Measurements from ENCODE around the gene OSBPL6. TPM values are rescaled to one million over a fixed set of nuclear protein-coding genes. Genes with fewer than 3 reads are reported as not detected.
A peak's percentile ranks its signal among the peaks of the same experiment; 100 is the strongest.

The OSBPL6 gene
- total RNA-seq, 1 donor from 2014 or later = 5.3 TPM

DNA sequence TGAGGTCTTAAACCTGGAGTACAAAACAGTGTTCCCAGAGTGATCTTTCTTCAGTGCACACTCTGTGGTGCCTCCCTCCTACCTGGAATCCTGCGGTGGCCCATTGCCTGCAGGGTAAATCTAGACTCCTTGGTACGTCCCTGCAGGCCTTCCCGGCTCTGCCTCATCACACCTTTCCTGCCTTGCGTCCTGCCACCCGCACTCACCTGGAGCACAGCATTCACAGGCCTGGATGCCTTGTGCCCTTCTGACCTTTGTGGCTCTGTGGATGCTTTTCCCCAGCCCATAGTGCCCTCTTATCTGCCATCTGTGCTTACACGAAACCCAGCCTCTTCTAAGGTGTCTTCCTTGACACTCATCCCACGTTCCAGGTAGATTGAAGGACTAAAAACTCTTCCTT is 194.0 kb downstream of the OSBPL6 start:
- FAIRE-seq (no peak), DNase-seq (ENCODE audit: low read depth) (no peak)
- TF ChIP-seq CTCF (IDR thresholded peaks at IDR 0.05; ENCODE audit: insufficient read depth, low read length, severe bottlenecking) = no peak
- H3K27me3 ChIP-seq (ENCODE audit: control insufficient read depth, insufficient read depth, low read length) = no peaks in the 10 kb centered on the region
- H3K4me3 ChIP-seq (ENCODE audit: low read depth, low read length) = no peak overlapping the region
- H3K36me3 ChIP-seq (ENCODE audit: control insufficient read depth, insufficient read depth, low read length) = no peaks in the 10 kb centered on the region

DNA sequence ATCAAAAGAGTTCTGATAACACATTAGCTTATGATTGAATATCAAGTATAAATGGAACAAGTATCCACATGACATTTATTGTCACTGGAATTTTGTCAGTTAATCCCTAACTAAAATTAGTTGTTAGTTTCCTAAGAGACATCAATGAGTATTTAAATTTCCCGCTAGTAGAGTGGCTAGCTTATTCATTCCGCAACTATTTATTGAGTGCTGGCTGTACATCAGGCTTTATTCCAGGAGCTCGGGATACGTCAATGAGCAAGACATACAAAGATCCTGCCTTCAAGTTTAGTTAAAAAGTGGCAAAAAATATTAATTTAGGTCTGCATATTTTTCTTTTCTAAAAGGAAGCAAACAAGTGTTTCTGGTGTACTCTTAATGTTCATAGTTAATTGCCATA is 197.4 kb downstream of the OSBPL6 start:
- FAIRE-seq (no peak), DNase-seq (ENCODE audit: low read depth) (peak; percentile 50)
- TF ChIP-seq CTCF (IDR thresholded peaks at IDR 0.05; ENCODE audit: insufficient read depth, low read length, severe bottlenecking) = no peak
- Histone ChIP-seq H3K27me3 (ENCODE audit: control insufficient read depth, insufficient read depth, low read length) (no peaks in the 10 kb centered on the region), H3K36me3 (ENCODE audit: control insufficient read depth, insufficient read depth, low read length) (no peaks in the 10 kb centered on the region), H3K4me3 (ENCODE audit: low read depth, low read length) (no peak overlapping the region)

DNA sequence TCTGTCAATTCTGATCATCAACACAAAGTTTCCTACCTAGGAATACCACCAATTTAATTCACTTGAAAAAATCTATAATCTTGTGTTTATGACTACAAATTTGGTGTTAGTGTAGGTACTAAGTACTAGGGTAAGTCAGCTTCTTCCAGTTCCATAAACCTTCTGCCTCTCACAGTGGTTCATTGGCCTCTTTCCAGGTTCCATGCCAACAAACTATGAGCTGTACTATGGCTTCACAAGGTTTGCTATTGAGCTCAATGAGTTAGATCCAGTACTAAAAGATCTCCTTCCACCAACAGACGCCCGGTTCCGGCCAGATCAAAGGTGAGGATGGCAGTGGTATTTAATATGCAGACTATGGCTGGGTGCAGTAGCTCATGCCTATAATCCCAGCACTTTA is 197.9 kb downstream of the OSBPL6 start:
- no peaks in the 10 kb centered on the region for H3K36me3 ChIP-seq (ENCODE audit: control insufficient read depth, insufficient read depth, low read length)
- no peak for TF ChIP-seq CTCF (IDR thresholded peaks at IDR 0.05; ENCODE audit: insufficient read depth, low read length, severe bottlenecking)
- FAIRE-seq = no peak
- no peak overlapping the region for H3K4me3 ChIP-seq (ENCODE audit: low read depth, low read length)
- DNase-seq (ENCODE audit: low read depth) = peak; percentile 71
- no peaks in the 10 kb centered on the region for H3K27me3 ChIP-seq (ENCODE audit: control insufficient read depth, insufficient read depth, low read length)

DNA sequence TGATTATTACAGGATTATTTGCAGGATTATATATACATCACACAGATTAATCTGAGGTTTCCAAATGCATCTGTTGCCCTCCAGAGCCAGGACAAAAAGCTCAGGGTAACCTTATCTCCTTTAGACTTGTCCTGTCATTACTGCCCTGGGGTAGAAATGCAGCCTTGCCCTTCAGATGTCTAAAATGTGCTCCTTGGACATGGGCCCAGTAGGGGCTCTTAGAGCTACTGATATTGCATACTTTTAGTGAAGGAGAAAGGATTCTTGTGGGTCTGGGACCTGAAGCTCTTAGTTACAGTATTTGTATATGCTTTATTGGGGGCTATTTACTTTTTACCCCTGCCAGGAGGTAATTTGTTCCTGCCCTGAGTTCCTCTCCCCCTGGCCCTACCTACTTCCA is 200.5 kb downstream of the OSBPL6 start:
- no peak for FAIRE-seq
- no peaks in the 10 kb centered on the region for H3K36me3 ChIP-seq (ENCODE audit: control insufficient read depth, insufficient read depth, low read length)
- no peak for DNase-seq (ENCODE audit: low read depth)
- no peak overlapping the region for H3K4me3 ChIP-seq (ENCODE audit: low read depth, low read length)
- no peak for TF ChIP-seq CTCF (IDR thresholded peaks at IDR 0.05; ENCODE audit: insufficient read depth, low read length, severe bottlenecking)
- no peaks in the 10 kb centered on the region for H3K27me3 ChIP-seq (ENCODE audit: control insufficient read depth, insufficient read depth, low read length)

DNA sequence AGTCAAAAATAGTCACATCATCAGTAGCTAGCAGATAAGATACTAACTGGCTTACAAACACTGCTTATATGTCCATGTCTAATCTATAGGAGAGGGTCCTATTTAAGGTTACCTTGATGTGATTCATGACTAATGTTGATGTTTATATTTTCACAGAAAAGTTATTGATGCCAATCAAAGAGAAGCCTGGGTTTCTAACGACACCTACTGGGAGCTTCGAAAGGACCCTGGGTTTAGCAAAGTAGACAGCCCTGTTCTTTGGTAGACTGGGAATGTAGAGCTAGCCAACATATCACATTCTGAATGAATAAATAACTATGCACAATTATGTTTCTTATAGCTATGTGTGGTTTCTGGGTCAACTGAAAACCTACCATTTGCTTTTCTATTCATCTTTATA is 201.0 kb downstream of the OSBPL6 start:
- Histone ChIP-seq H3K4me3 (ENCODE audit: low read depth, low read length) (no peak overlapping the region), H3K36me3 (ENCODE audit: control insufficient read depth, insufficient read depth, low read length) (no peaks in the 10 kb centered on the region), H3K27me3 (ENCODE audit: control insufficient read depth, insufficient read depth, low read length) (no peaks in the 10 kb centered on the region)
- DNase-seq (ENCODE audit: low read depth) (no peak), FAIRE-seq (no peak)
- TF ChIP-seq CTCF (IDR thresholded peaks at IDR 0.05; ENCODE audit: insufficient read depth, low read length, severe bottlenecking) = no peak

DNA sequence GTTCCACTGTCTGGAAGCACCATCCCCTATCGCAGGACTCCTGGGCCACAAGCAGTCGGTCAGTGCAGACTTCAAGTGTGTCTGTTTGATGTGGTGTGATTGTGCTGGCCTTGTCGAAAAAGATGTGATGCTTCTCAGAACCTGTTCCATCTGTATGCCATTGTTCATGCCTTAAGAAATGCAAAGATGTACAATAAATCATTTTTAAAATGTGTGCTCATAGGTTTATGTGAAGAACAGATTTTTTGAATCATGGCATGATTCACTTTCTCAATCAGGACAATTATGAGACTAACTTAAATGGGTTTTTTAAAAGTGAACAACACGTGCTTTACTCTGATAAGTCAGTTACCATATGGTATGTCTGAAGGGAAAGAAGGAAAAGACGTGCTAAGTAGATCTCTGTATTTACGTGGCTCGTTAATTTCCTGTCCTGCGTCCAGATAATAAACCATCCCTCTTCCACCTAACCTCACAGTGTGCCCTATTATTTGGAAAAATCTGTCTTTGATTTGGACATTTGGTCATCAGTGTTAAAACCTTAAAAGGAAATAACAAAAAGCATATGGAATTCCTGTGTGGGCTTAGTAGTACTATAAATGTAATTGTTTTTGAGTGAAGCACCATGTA is 201.7 kb downstream of the OSBPL6 start:
- DNase-seq (ENCODE audit: low read depth) = no peak
- TF ChIP-seq CTCF (IDR thresholded peaks at IDR 0.05; ENCODE audit: insufficient read depth, low read length, severe bottlenecking) = no peak
- Histone ChIP-seq H3K4me3 (ENCODE audit: low read depth, low read length) (no peak overlapping the region), H3K36me3 (ENCODE audit: control insufficient read depth, insufficient read depth, low read length) (no peaks in the 10 kb centered on the region), H3K27me3 (ENCODE audit: control insufficient read depth, insufficient read depth, low read length) (no peaks in the 10 kb centered on the region)
- FAIRE-seq = no peak
